Measurements from ENCODE around the gene BAG2.

BAG2 gene

DNA sequence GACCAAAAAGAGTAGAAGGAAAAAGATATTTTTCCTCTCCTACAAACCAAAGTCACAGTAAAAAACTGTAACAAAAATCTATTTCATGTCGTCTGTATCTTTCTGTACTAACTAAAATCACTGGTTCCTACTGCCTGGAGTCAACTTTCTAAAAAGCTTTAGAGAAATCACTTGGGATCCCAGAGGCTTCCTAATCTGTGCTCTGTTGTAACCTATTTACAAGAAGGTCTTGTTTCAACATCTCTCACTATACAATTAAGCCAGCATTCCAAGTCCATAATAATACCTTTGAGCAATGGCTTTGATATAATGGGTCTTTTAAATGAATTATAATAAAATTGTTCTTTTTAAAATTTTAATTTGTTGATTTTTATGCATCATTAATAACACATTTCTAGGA is 29.6 kb downstream of the BAG2 start:
- Histone ChIP-seq H3K4me1 (ENCODE audit: control insufficient read depth, insufficient read depth, low read length) (no peaks in the 10 kb centered on the region), H3K27me3 (ENCODE audit: control insufficient read depth, insufficient read depth, low read length, poor library complexity, severe bottlenecking) (no peaks in the 10 kb centered on the region), H3K4me3 (ENCODE audit: insufficient read depth, low read depth, low read length) (no peak overlapping the region), H3K9me3 (ENCODE audit: control insufficient read depth, low read length) (no peaks in the 10 kb centered on the region), H3K36me3 (ENCODE audit: control insufficient read depth, insufficient read depth, low read length) (no peaks in the 10 kb centered on the region), H3K27ac (ENCODE audit: insufficient read depth, low read depth, low read length, poor library complexity, severe bottlenecking) (no peak overlapping the region)
- 88 to 96% methylated on average over 1 of the region's 1 CpG for WGBS, 2 experiments

DNA sequence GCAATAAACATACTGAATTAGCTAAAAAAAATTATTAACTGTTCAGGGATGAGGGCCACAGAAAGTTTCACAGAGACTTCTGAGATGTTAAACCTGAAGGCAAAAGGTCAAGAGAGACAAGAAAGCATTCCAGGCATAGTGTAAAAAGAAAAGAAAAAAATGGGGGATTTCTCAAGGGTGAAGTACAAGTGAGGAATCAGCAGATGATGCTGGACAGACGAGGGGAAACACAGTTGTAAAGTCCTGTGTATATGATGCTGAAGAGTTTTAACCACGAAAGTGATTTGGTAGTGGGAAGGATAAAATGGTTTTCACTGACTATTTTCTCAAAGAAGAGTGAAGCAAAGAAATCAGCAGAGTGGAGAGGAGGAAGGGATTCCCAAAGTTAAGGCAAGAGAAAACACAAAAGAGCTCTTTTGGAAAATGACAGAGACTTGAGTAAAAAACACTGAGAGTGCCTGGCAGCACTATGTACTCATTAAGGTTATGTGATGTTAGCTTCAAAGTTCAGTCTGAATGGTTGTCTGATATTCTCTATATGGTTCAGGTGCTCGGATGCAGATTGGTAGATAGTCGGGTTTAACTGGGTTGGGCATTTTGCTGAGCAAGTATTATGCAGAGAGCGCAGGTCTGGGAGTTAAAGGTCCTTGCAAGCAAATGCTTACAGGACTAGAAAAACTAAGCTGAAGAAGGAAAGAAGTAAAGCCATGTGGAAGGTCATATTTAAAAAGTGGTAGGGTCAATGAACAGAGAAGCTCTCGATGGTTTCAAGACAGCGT is 33.6 kb downstream of the BAG2 start:
- Histone ChIP-seq H3K27ac (ENCODE audit: insufficient read depth, low read depth, low read length, poor library complexity, severe bottlenecking) (no peak overlapping the region), H3K36me3 (ENCODE audit: control insufficient read depth, insufficient read depth, low read length) (no peaks in the 10 kb centered on the region), H3K4me1 (ENCODE audit: control insufficient read depth, insufficient read depth, low read length) (no peaks in the 10 kb centered on the region), H3K4me3 (ENCODE audit: insufficient read depth, low read depth, low read length) (no peak overlapping the region), H3K27me3 (ENCODE audit: control insufficient read depth, insufficient read depth, low read length, poor library complexity, severe bottlenecking) (no peaks in the 10 kb centered on the region), H3K9me3 (ENCODE audit: control insufficient read depth, low read length) (no peaks in the 10 kb centered on the region)
- 93 to 94% methylated on average over 7 of the region's 7 CpGs for WGBS, 2 experiments

DNA sequence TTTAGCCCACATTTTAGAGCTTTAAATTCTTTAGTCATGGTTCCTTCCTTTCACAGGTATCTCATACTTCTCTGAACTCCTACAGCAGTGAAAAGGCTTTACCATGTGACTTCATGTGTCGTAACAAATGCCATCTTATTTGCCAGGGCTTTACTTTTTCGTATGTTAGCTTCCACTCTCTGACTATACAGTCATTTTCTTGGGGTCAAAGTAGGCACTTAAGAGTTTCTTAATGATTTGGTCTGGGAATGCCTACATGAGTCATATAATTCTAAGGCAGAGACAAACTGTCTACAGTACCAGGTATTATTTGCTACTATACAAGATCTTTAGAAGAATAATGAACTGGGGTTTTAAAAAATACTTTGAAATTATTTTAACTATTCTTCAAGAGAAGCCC is 35.0 kb downstream of the BAG2 start:
- 94 to 97% methylated on average over 2 of the region's 2 CpGs for WGBS, 2 experiments
- no peaks in the 10 kb centered on the region for H3K4me1 ChIP-seq (ENCODE audit: control insufficient read depth, insufficient read depth, low read length)
- H3K36me3 ChIP-seq (ENCODE audit: control insufficient read depth, insufficient read depth, low read length), result no peaks in the 10 kb centered on the region
- no peaks in the 10 kb centered on the region for H3K27me3 ChIP-seq (ENCODE audit: control insufficient read depth, insufficient read depth, low read length, poor library complexity, severe bottlenecking)
- no peak overlapping the region for H3K4me3 ChIP-seq (ENCODE audit: insufficient read depth, low read depth, low read length)
- no peaks in the 10 kb centered on the region for H3K9me3 ChIP-seq (ENCODE audit: control insufficient read depth, low read length)
- H3K27ac ChIP-seq (ENCODE audit: insufficient read depth, low read depth, low read length, poor library complexity, severe bottlenecking), result no peak overlapping the region

DNA sequence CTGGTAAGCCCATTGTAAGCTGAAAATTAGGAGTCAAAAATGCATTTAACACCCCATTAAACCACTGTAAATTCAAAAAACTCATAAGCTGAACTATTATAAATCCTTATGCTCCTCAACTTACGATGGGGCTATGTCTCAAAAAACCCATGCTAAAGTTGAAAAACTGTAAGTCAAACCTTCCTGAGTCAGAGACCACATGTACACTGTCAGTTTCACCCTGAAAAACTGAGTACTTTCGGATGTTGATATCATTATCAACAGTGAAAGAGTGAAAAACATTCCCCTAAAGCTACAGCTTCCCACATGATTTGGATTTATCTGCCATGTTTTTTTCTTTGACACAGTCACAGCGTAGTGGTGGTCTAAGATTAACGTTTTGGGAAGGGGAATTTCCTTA is 35.7 kb downstream of the BAG2 start:
- no peak overlapping the region for H3K4me3 ChIP-seq (ENCODE audit: insufficient read depth, low read depth, low read length)
- H3K27ac ChIP-seq (ENCODE audit: insufficient read depth, low read depth, low read length, poor library complexity, severe bottlenecking), result no peak overlapping the region
- H3K9me3 ChIP-seq (ENCODE audit: control insufficient read depth, low read length), result no peaks in the 10 kb centered on the region
- H3K4me1 ChIP-seq (ENCODE audit: control insufficient read depth, insufficient read depth, low read length), result no peaks in the 10 kb centered on the region
- H3K27me3 ChIP-seq (ENCODE audit: control insufficient read depth, insufficient read depth, low read length, poor library complexity, severe bottlenecking), result no peaks in the 10 kb centered on the region
- 93 to 97% methylated on average over 4 of the region's 4 CpGs for WGBS, 2 experiments
- no peaks in the 10 kb centered on the region for H3K36me3 ChIP-seq (ENCODE audit: control insufficient read depth, insufficient read depth, low read length)

DNA sequence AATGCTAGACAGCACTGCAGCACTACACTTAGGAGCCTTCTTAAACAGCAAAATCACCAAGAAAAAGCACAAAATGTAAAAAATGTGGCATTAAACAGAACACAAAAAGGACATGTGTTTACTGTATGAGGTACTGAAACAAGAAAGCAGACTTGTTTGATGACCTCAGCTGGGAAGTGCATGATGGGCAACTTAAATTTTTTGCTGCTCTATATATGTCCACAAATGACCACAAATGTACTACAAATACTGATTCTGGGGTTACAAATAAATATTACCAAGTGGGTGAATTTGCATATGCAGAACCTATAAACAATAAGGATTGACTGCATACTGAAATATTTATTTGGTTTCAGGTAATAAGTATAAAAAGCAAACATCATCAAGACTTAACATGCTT is 36.9 kb downstream of the BAG2 start:
- Histone ChIP-seq H3K4me1 (ENCODE audit: control insufficient read depth, insufficient read depth, low read length) (no peaks in the 10 kb centered on the region), H3K27ac (ENCODE audit: insufficient read depth, low read depth, low read length, poor library complexity, severe bottlenecking) (no peak overlapping the region), H3K27me3 (ENCODE audit: control insufficient read depth, insufficient read depth, low read length, poor library complexity, severe bottlenecking) (no peaks in the 10 kb centered on the region), H3K9me3 (ENCODE audit: control insufficient read depth, low read length) (no peaks in the 10 kb centered on the region), H3K36me3 (ENCODE audit: control insufficient read depth, insufficient read depth, low read length) (no peaks in the 10 kb centered on the region), H3K4me3 (ENCODE audit: insufficient read depth, low read depth, low read length) (no peak overlapping the region)

DNA sequence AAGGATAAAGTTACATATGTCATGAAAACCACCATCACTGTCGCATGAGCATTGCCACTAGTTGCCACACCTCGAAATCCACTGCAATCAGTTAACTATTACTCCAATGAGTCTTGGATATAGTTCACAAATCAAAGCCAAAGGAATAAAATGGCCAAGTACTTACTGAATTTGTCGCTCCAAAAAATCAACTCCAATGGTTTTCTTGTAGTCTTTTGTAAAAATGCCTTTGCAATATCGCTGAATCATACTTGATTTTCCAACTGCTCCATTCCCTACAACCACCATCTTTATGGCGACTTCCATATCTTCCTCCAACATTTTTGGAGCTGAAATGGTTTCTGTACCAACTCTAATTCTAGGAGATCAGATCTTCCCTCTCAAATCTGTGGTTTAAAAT is 37.9 kb downstream of the BAG2 start:
- Histone ChIP-seq H3K27ac (ENCODE audit: insufficient read depth, low read depth, low read length, poor library complexity, severe bottlenecking) (no peak overlapping the region), H3K36me3 (ENCODE audit: control insufficient read depth, insufficient read depth, low read length) (no peaks in the 10 kb centered on the region), H3K9me3 (ENCODE audit: control insufficient read depth, low read length) (no peaks in the 10 kb centered on the region), H3K27me3 (ENCODE audit: control insufficient read depth, insufficient read depth, low read length, poor library complexity, severe bottlenecking) (no peaks in the 10 kb centered on the region), H3K4me1 (ENCODE audit: control insufficient read depth, insufficient read depth, low read length) (no peaks in the 10 kb centered on the region), H3K4me3 (ENCODE audit: insufficient read depth, low read depth, low read length) (no peak overlapping the region)
- WGBS, 2 experiments, result 96 to 100% methylated on average over 5 of the region's 5 CpGs

DNA sequence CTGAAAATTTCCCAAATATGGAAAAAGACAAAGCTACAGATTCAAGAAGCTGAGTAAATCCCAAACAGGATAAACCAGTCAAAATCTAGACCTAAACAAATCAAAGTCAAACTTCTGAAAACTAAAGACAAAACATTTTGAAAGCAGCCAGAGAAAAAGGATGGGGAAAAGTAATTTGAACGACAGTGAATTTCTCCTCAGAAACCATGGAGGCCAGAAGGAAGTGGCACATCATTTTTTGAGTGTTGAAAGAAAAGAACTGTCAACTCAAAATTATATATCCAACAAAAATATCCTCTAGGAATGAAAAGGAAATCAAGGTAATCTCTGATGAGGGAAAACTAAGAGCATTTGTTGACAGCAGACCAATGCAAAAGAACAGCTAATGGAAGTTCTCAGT is 43.1 kb downstream of the BAG2 start:
- no peaks in the 10 kb centered on the region for H3K27me3 ChIP-seq (ENCODE audit: control insufficient read depth, insufficient read depth, low read length, poor library complexity, severe bottlenecking)
- no peak overlapping the region for H3K27ac ChIP-seq (ENCODE audit: insufficient read depth, low read depth, low read length, poor library complexity, severe bottlenecking)
- H3K36me3 ChIP-seq (ENCODE audit: control insufficient read depth, insufficient read depth, low read length), result no peaks in the 10 kb centered on the region
- no peak overlapping the region for H3K4me3 ChIP-seq (ENCODE audit: insufficient read depth, low read depth, low read length)
- WGBS, 2 experiments, result 100% methylated on average over 1 of the region's 1 CpG
- H3K9me3 ChIP-seq (ENCODE audit: control insufficient read depth, low read length), result no peaks in the 10 kb centered on the region
- H3K4me1 ChIP-seq (ENCODE audit: control insufficient read depth, insufficient read depth, low read length), result no peaks in the 10 kb centered on the region

DNA sequence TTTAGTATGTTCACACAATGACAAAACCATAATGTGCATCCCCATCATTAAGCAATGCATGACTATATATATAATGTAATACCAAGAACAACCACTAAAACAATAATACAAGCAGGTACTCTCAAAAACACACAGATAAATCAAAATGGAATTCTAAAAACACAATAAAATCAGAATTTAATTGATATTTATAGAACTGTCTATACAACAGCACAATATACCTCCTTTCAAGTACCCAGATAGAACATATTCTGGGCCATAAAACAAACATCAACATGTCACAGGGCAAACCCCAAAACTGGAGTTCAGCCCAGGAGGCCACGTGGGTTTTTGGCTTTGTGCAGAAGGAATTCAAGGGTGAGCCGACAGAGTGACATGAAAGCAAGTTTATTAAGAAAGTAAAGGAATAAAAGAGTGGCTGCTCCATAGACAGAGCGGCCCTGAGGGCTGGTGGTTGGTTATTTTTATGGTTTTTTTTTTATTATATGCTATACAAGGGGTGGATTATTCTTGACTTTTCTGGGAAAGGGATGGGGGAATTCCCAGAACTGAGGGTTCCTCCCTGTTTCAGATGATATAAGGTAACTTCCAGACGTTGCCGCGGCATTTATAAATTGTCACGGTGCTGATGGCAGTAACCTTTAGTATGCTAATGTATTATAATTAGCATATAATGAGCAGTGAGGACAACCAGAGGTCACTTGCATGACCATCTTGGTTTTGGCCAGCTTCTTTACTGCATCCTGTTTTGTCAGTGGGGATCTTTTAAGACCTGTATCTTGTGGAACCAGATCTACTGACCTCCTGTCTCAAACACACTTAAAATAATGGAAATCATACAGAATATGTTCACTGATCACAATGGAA is 44.3 kb downstream of the BAG2 start:
- 94 to 95% methylated on average over 7 of the region's 7 CpGs for WGBS, 2 experiments
- Histone ChIP-seq H3K9me3 (ENCODE audit: control insufficient read depth, low read length) (no peaks in the 10 kb centered on the region), H3K4me3 (ENCODE audit: insufficient read depth, low read depth, low read length) (no peak overlapping the region), H3K4me1 (ENCODE audit: control insufficient read depth, insufficient read depth, low read length) (no peaks in the 10 kb centered on the region), H3K27me3 (ENCODE audit: control insufficient read depth, insufficient read depth, low read length, poor library complexity, severe bottlenecking) (no peaks in the 10 kb centered on the region), H3K27ac (ENCODE audit: insufficient read depth, low read depth, low read length, poor library complexity, severe bottlenecking) (no peak overlapping the region), H3K36me3 (ENCODE audit: control insufficient read depth, insufficient read depth, low read length) (no peaks in the 10 kb centered on the region)

DNA sequence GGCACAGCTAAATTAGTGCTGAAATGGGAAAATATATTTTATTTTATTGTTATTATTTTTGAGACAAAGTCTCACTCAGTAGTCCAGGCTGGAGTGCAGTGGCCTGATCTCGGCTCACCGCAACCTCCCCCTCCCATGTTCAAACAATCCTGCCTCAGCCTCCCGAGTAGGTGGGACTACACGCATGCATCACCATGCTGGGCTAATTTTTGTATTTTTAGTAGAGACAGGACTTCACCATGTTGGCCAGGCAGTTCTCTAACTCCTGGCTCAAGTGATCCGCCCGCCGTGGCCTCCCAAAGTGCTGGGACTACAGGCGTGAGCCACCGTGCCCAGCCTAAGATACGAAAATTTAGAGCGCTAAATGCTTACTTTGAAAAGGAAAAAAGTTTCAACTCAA is 45.1 kb downstream of the BAG2 start:
- Histone ChIP-seq H3K4me1 (ENCODE audit: control insufficient read depth, insufficient read depth, low read length) (no peaks in the 10 kb centered on the region), H3K4me3 (ENCODE audit: insufficient read depth, low read depth, low read length) (no peak overlapping the region), H3K36me3 (ENCODE audit: control insufficient read depth, insufficient read depth, low read length) (no peaks in the 10 kb centered on the region), H3K9me3 (ENCODE audit: control insufficient read depth, low read length) (no peaks in the 10 kb centered on the region), H3K27me3 (ENCODE audit: control insufficient read depth, insufficient read depth, low read length, poor library complexity, severe bottlenecking) (no peaks in the 10 kb centered on the region), H3K27ac (ENCODE audit: insufficient read depth, low read depth, low read length, poor library complexity, severe bottlenecking) (no peak overlapping the region)
- 83 to 95% methylated on average over 11 of the region's 11 CpGs for WGBS, 2 experiments

DNA sequence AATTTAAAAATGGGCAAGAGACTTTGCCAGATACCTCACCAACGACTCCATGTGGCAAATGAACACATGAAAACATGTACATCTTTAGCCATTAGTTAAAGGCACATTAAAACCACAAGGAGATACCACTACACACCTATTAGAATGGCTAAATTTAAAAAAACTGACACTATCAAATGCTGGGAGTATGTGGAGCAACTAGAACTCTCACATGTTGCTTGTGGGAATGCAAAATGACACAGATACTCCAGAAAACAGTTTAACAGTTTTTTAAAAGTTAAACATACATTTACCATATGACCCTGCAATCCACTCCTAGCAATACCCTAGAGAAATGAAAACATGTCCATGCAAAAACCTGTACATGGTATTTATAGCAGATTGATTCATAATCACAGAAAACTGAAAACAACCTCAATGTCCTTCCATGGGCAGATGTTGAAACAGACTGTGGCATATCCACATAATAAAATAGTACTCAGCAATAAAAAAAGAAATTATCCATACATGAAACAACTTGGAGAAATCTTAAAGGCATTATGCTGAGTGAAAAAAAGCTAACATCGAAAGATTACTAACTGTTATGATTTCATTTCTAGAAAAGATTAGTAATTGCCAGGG is 48.1 kb downstream of the BAG2 start:
- Histone ChIP-seq H3K27ac (ENCODE audit: insufficient read depth, low read depth, low read length, poor library complexity, severe bottlenecking) (no peak overlapping the region), H3K4me3 (ENCODE audit: insufficient read depth, low read depth, low read length) (no peak overlapping the region), H3K4me1 (ENCODE audit: control insufficient read depth, insufficient read depth, low read length) (peaks cover 3% of the 10 kb centered on the region), H3K27me3 (ENCODE audit: control insufficient read depth, insufficient read depth, low read length, poor library complexity, severe bottlenecking) (no peaks in the 10 kb centered on the region), H3K36me3 (ENCODE audit: control insufficient read depth, insufficient read depth, low read length) (no peaks in the 10 kb centered on the region), H3K9me3 (ENCODE audit: control insufficient read depth, low read length) (no peaks in the 10 kb centered on the region)
- WGBS, 2 experiments, result 93 to 98% methylated on average over 2 of the region's 2 CpGs
